ENCODE data around the gene CEP170.
"Not testable (repeated sequence)": the region's sequence is repeated elsewhere in the genome, so short reads cannot be mapped to it uniquely, and the experiment has no call there.

Gene CEP170

DNA sequence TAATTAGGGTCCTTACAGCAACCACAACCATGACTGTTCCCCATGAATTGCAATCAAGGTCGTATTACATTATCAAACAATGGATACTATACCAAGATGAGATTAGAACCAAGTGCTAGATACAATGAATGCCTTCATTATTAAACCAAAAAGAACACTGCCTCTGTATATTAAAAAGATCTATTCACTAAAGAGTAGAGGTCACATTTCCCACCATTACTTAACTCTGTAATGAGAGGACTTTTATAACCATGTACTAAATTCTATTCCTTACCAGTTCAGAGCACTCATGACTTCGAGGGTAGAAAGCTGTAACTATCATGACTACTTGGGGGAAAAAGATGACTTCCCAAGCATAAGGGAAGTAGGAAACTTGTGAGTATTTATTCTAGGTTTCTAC lies 53.8 kb downstream of the CEP170 start:
- H3K27ac ChIP-seq (ENCODE audit: low read length); H3K36me3 ChIP-seq (ENCODE audit: control insufficient read depth in 1 of 2, insufficient read depth in 2 of 2, low read length in 2 of 2); H3K4me1 ChIP-seq (ENCODE audit: control insufficient read depth in 1 of 2, insufficient read depth in 2 of 2, low read length in 2 of 2); H3K4me3 ChIP-seq (ENCODE audit: low read depth in 1 of 2, low read length in 2 of 2); H3K27me3 ChIP-seq (ENCODE audit: low read depth, low read length); H3K9me3 ChIP-seq (ENCODE audit: control insufficient read depth in 1 of 2, low read length in 2 of 2): not testable (repeated sequence)

DNA sequence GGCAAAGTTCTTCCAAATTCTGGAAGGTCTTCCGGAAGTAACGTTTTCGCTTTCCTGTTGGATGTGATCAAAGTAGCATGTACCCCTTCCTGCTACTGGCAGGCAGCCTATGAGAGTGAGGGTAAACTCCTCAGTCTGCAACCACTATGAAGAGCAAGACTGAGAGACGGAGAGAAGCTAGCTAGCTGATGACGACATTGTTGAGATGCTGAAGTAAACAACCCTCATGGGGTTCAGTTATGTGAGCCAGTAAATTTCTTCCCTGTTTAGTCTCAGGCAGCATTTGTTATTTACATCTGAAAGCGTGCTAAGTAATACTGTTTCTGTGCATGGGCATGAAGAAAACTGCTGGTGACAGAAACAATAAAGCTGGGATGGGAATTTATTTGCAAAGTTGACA lies 57.6 kb downstream of the CEP170 start:
- H3K4me1 ChIP-seq (ENCODE audit: control insufficient read depth in 1 of 2, insufficient read depth in 2 of 2, low read length in 2 of 2); H3K4me3 ChIP-seq (ENCODE audit: low read depth in 1 of 2, low read length in 2 of 2); H3K27me3 ChIP-seq (ENCODE audit: low read depth, low read length); H3K9me3 ChIP-seq (ENCODE audit: control insufficient read depth in 1 of 2, low read length in 2 of 2); H3K27ac ChIP-seq (ENCODE audit: low read length); H3K36me3 ChIP-seq (ENCODE audit: control insufficient read depth in 1 of 2, insufficient read depth in 2 of 2, low read length in 2 of 2): not testable (repeated sequence)

DNA sequence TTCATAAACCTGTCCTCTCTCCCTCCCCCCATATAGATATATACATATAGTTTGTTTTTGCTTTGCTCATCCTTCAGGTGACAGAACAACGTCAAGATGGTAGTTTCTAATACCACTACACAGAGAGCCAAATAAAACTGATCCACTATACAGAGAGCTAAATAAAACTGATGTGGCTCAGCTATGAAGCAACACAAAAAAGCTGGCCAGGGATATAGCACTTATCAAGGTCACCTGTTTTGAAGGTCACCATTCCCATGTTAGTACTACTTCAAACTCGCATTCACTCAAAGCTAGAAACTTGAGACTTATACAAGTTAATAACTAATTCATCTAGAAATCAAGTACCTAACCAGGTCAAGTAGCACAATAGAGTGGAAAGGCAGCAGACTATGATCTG lies 61.8 kb downstream of the CEP170 start:
- not testable (repeated sequence) for H3K4me3 ChIP-seq (ENCODE audit: low read depth in 1 of 2, low read length in 2 of 2); H3K36me3 ChIP-seq (ENCODE audit: control insufficient read depth in 1 of 2, insufficient read depth in 2 of 2, low read length in 2 of 2); H3K27ac ChIP-seq (ENCODE audit: low read length); H3K4me1 ChIP-seq (ENCODE audit: control insufficient read depth in 1 of 2, insufficient read depth in 2 of 2, low read length in 2 of 2); H3K27me3 ChIP-seq (ENCODE audit: low read depth, low read length); H3K9me3 ChIP-seq (ENCODE audit: control insufficient read depth in 1 of 2, low read length in 2 of 2)

GRCh38 chr1:243186201-243186995 lies 68.7 kb downstream of the CEP170 start:
- H3K36me3 ChIP-seq (ENCODE audit: control insufficient read depth in 1 of 2, insufficient read depth in 2 of 2, low read length in 2 of 2); H3K4me3 ChIP-seq (ENCODE audit: low read depth in 1 of 2, low read length in 2 of 2); H3K27me3 ChIP-seq (ENCODE audit: low read depth, low read length); H3K9me3 ChIP-seq (ENCODE audit: control insufficient read depth in 1 of 2, low read length in 2 of 2); H3K27ac ChIP-seq (ENCODE audit: low read length); H3K4me1 ChIP-seq (ENCODE audit: control insufficient read depth in 1 of 2, insufficient read depth in 2 of 2, low read length in 2 of 2): not testable (repeated sequence)

DNA sequence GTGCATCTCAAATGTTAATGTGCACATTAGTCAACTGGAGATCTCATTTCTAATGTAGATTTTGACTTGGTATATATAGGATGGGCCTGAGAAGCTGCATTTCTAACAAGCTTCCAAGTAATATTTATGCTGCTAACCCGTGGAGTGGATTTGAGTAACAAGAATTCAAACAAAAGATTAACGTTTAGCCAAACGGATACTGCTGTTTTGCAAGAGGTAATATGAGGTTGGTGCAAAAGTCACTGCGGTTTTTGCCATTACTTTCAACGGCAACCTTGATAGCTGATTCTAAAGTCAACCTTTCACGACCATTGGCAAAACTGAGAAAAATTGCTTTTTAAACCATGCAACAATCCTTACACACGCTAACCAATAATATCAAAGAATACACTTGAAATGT lies 70.3 kb downstream of the CEP170 start:
- not testable (repeated sequence) for H3K27ac ChIP-seq (ENCODE audit: low read length); H3K36me3 ChIP-seq (ENCODE audit: control insufficient read depth in 1 of 2, insufficient read depth in 2 of 2, low read length in 2 of 2); H3K27me3 ChIP-seq (ENCODE audit: low read depth, low read length); H3K9me3 ChIP-seq (ENCODE audit: control insufficient read depth in 1 of 2, low read length in 2 of 2); H3K4me3 ChIP-seq (ENCODE audit: low read depth in 1 of 2, low read length in 2 of 2); H3K4me1 ChIP-seq (ENCODE audit: control insufficient read depth in 1 of 2, insufficient read depth in 2 of 2, low read length in 2 of 2)

DNA sequence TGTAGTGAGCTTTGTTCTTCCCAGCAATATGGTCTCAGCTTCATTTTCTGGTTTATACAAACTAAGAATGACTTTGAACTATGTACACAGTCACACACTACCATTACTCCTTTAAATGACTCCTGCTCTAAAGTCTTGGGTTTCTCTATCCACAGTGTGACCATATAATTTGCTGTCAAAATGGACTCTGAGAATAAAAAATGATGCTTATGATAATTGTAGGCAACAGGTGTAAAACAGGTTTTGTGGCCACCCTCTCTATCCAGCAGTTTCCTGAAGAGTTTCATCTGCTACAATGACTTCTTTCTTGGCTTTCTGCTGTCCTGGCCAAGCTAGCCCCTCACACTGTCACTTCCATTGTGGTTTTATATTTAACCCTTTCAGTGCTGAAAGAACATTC lies 71.4 kb downstream of the CEP170 start:
- H3K9me3 ChIP-seq (ENCODE audit: control insufficient read depth in 1 of 2, low read length in 2 of 2); H3K27me3 ChIP-seq (ENCODE audit: low read depth, low read length); H3K4me3 ChIP-seq (ENCODE audit: low read depth in 1 of 2, low read length in 2 of 2); H3K27ac ChIP-seq (ENCODE audit: low read length); H3K4me1 ChIP-seq (ENCODE audit: control insufficient read depth in 1 of 2, insufficient read depth in 2 of 2, low read length in 2 of 2); H3K36me3 ChIP-seq (ENCODE audit: control insufficient read depth in 1 of 2, insufficient read depth in 2 of 2, low read length in 2 of 2): not testable (repeated sequence)

DNA sequence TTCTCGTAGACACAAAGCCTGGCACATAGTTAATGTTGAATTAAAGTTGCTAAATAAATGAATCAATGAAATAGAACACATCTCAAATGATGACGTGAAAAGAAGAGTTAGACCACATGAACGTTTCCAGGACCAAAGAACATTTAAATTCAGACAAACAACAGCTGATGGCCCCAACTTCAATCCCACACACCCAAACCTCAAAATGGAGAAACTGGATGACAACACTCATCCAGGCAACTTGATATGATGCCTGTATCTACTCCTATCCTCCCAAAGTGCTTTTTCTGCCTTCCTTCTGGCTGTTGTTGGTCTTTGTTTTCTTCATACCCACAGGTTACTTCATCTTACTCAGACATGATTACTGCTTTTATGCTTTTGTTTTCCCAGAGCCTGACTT lies 71.9 kb downstream of the CEP170 start:
- H3K4me3 ChIP-seq (ENCODE audit: low read depth in 1 of 2, low read length in 2 of 2); H3K27me3 ChIP-seq (ENCODE audit: low read depth, low read length); H3K27ac ChIP-seq (ENCODE audit: low read length); H3K36me3 ChIP-seq (ENCODE audit: control insufficient read depth in 1 of 2, insufficient read depth in 2 of 2, low read length in 2 of 2); H3K9me3 ChIP-seq (ENCODE audit: control insufficient read depth in 1 of 2, low read length in 2 of 2); H3K4me1 ChIP-seq (ENCODE audit: control insufficient read depth in 1 of 2, insufficient read depth in 2 of 2, low read length in 2 of 2): not testable (repeated sequence)

DNA sequence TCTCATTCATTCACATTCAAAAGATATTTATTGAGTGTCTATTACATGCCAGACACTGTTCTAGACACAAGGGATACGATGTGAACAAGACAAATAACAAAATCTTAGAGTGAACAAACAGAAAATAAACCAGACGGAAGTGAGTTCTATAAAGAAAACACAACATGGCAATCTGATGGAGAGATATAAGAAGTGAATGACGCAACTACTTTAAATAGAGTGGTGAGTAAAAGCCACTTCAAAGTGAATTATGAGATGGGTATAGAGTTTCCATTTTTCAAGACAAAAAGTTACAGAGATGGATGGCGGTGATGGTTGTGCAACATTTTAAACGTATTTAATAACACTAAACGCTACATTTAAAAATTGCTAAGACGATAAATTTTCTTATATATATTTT lies 75.4 kb downstream of the CEP170 start:
- Histone ChIP-seq H3K4me3 (ENCODE audit: low read depth in 1 of 2, low read length in 2 of 2) (no peak overlapping the region), H3K4me1 (ENCODE audit: control insufficient read depth in 1 of 2, insufficient read depth in 2 of 2, low read length in 2 of 2) (no peaks in the 10 kb centered on the region), H3K27me3 (ENCODE audit: low read depth, low read length) (no peaks in the 10 kb centered on the region), H3K27ac (ENCODE audit: low read length) (no peak overlapping the region), H3K9me3 (ENCODE audit: control insufficient read depth in 1 of 2, low read length in 2 of 2) (no peaks in the 10 kb centered on the region), H3K36me3 (ENCODE audit: control insufficient read depth in 1 of 2, insufficient read depth in 2 of 2, low read length in 2 of 2) (no peaks in the 10 kb centered on the region)

DNA sequence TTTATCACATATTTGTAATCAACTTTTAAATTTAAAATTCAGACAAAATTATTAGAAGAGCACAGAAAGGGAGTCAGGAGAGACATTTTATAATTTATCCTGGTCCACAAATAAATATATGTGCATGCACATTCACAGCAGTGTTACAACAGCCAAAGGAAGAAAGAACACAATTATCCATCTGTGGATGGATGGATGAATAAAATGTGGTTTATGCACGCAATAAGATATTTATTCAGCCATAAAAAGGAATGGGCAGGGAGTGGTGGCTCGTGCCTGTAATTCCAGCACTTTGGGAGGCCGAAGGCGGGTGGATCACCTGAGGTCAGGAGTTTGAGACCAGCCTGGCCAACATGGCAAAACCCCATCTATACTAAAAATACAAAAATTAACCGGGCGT lies 77.3 kb downstream of the CEP170 start:
- H3K4me1 ChIP-seq (ENCODE audit: control insufficient read depth in 1 of 2, insufficient read depth in 2 of 2, low read length in 2 of 2); H3K27ac ChIP-seq (ENCODE audit: low read length); H3K4me3 ChIP-seq (ENCODE audit: low read depth in 1 of 2, low read length in 2 of 2); H3K27me3 ChIP-seq (ENCODE audit: low read depth, low read length); H3K36me3 ChIP-seq (ENCODE audit: control insufficient read depth in 1 of 2, insufficient read depth in 2 of 2, low read length in 2 of 2); H3K9me3 ChIP-seq (ENCODE audit: control insufficient read depth in 1 of 2, low read length in 2 of 2): not testable (repeated sequence)

GRCh38 chr1:243173758-243174369 lies 81.2 kb downstream of the CEP170 start:
- H3K4me1 ChIP-seq (ENCODE audit: control insufficient read depth in 1 of 2, insufficient read depth in 2 of 2, low read length in 2 of 2); H3K4me3 ChIP-seq (ENCODE audit: low read depth in 1 of 2, low read length in 2 of 2); H3K27me3 ChIP-seq (ENCODE audit: low read depth, low read length); H3K36me3 ChIP-seq (ENCODE audit: control insufficient read depth in 1 of 2, insufficient read depth in 2 of 2, low read length in 2 of 2); H3K9me3 ChIP-seq (ENCODE audit: control insufficient read depth in 1 of 2, low read length in 2 of 2); H3K27ac ChIP-seq (ENCODE audit: low read length): not testable (repeated sequence)

DNA sequence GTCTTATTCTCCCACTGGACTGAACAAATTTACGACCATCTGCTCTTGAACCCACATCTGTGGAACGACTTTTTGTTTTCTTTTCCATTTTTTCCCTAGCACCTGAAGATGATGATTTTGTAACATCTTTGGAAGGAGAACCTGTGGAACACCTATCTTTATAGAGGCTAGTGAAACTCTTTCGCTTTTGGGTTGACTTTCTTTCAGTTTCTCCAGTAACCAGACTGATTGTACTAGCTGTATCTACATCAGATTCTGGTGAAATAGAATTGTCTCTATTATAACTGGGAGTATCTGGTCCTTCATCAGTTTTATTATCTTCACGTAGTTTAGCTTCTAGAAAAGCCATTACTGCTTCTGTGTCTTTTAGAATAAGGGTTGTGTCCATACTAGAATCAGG lies 90.2 kb downstream of the CEP170 start:
- H3K27me3 ChIP-seq (ENCODE audit: low read depth, low read length); H3K36me3 ChIP-seq (ENCODE audit: control insufficient read depth in 1 of 2, insufficient read depth in 2 of 2, low read length in 2 of 2); H3K4me3 ChIP-seq (ENCODE audit: low read depth in 1 of 2, low read length in 2 of 2); H3K9me3 ChIP-seq (ENCODE audit: control insufficient read depth in 1 of 2, low read length in 2 of 2); H3K4me1 ChIP-seq (ENCODE audit: control insufficient read depth in 1 of 2, insufficient read depth in 2 of 2, low read length in 2 of 2); H3K27ac ChIP-seq (ENCODE audit: low read length): not testable (repeated sequence)

GRCh38 chr1:243150906-243151305 lies 104.2 kb downstream of the CEP170 start:
- not testable (repeated sequence) for H3K36me3 ChIP-seq (ENCODE audit: control insufficient read depth in 1 of 2, insufficient read depth in 2 of 2, low read length in 2 of 2); H3K4me1 ChIP-seq (ENCODE audit: control insufficient read depth in 1 of 2, insufficient read depth in 2 of 2, low read length in 2 of 2); H3K27me3 ChIP-seq (ENCODE audit: low read depth, low read length); H3K27ac ChIP-seq (ENCODE audit: low read length); H3K9me3 ChIP-seq (ENCODE audit: control insufficient read depth in 1 of 2, low read length in 2 of 2); H3K4me3 ChIP-seq (ENCODE audit: low read depth in 1 of 2, low read length in 2 of 2)

All from muscle layer of duodenum (tissue), 2 donors.